ENCODE data around the gene CTDNEP1.

The CTDNEP1 gene

DNA sequence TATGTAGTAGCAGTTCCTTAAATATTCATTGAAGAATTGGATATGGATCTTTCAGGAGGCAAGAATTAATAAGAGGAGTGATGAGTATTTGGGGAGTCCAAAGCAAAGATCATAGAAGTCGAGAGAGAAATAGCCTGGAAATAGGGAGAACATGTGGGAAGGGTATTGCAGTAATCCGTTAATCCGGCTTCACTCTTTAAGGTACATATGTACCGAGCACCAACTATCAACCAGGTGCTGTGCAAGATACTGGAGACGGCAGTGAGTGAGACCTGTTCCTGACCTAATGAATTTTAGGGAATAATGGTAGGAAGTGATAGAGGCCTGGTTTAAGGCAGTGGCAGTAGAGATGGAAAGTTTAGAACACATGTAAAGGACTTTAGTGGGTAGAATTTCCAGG, 1.5 kb upstream of the CTDNEP1 start:
- H3K36me3 ChIP-seq (ENCODE audit: control insufficient read depth, low read length): peaks cover 62% of the 10 kb centered on the region

DNA sequence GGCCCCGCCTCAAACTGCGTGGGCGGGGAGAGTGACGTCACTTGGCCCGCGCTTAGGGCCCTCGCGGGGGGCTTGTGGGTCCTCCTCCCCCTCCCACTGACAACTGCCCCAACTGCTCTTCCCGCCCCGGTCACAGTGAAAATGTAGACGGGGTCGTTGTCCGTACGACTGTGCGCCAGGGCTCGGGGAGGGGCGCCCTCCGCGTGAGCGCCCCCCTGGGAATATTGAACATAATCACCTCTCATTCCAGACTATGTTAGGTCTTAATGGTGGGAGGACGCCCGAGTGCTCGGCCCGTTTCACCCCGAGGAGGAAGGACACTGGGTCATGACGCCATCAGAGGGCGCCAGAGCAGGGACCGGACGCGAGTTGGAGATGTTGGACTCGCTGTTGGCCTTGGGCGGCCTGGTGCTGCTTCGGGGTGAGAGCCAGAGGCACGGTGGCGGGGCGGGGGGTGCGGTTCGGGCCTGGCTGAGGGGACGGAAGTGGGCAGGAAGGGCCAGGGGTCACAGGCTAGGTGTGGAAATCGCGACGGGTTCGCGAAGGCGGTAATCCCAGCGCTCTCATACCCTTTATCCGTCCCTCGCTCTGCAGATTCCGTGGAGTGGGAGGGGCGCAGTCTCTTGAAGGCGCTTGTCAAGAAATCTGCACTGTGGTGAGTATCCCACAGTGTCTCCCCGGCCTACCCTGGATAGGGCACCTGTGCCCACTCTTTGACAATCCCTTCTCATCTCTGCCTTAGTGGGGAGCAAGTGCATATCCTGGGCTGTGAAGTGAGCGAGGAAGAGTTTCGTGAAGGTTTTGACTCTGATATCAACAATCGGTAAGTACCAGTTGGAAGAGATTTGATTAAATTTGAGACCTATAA, 876 bp upstream of the CTDNEP1 start, which contains the start of gene ELP5:
Gene ELP5, plus strand, starts transcription at position 40 of the 868 bp plus-strand sequence. Its CDS starts 336 bp downstream, at position 376.
- Histone ChIP-seq H3K9me2 (replicated peaks; ENCODE audit: control insufficient read depth, low read length) (no peaks in the 10 kb centered on the region), H3K36me3 (ENCODE audit: control insufficient read depth, low read length) (peaks cover 60% of the 10 kb centered on the region), H3K4me3 (ENCODE audit: low read length) (peak within 1 kb of the TSS; percentile 88), H3F3A (ENCODE audit: control insufficient read depth, insufficient read depth) (no peaks in the 10 kb centered on the region), H3K27me3 (ENCODE audit: control insufficient read depth, low read length) (no peaks in the 10 kb centered on the region), H4K20me1 (ENCODE audit: control insufficient read depth, insufficient read depth, low read depth, low read length) (peaks cover 13% of the 10 kb centered on the region; the same call in 1 of the 2 replicates), H3K4me1 (ENCODE audit: control insufficient read depth, low read length) (peaks cover 25% of the 10 kb centered on the region), H3K9me3 (ENCODE audit: control insufficient read depth, insufficient read depth, low read length) (no peaks in the 10 kb centered on the region), H3K79me2 (ENCODE audit: control insufficient read depth, low read length) (peaks cover 60% of the 10 kb centered on the region), H3K27ac (ENCODE audit: low read depth, low read length) (peak within 1 kb of the TSS; percentile 83), H3K4me2 (ENCODE audit: low read length) (peak within 1 kb of the TSS; percentile 97)
- TF ChIP-seq EZH2phosphoT487 (IDR thresholded peaks at IDR 0.05; ENCODE audit: borderline replicate concordance, low read length): no peak
- TF ChIP-seq, protein P1, sequence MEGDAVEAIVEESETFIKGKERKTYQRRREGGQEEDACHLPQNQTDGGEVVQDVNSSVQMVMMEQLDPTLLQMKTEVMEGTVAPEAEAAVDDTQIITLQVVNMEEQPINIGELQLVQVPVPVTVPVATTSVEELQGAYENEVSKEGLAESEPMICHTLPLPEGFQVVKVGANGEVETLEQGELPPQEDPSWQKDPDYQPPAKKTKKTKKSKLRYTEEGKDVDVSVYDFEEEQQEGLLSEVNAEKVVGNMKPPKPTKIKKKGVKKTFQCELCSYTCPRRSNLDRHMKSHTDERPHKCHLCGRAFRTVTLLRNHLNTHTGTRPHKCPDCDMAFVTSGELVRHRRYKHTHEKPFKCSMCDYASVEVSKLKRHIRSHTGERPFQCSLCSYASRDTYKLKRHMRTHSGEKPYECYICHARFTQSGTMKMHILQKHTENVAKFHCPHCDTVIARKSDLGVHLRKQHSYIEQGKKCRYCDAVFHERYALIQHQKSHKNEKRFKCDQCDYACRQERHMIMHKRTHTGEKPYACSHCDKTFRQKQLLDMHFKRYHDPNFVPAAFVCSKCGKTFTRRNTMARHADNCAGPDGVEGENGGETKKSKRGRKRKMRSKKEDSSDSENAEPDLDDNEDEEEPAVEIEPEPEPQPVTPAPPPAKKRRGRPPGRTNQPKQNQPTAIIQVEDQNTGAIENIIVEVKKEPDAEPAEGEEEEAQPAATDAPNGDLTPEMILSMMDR (IDR thresholded peaks at IDR 0.05; ENCODE audit: low read depth, low read length, poor library complexity, severe bottlenecking): peak; percentile 63

More for the DNA sequence above, 1.5 kb upstream of the CTDNEP1 start:
- H3F3A ChIP-seq (ENCODE audit: control insufficient read depth, insufficient read depth): no peaks in the 10 kb centered on the region
- peak overlapping the region; percentile 83; the same call in 1 of the 2 replicates for H3K27ac ChIP-seq (ENCODE audit: low read depth, low read length)
- peaks cover 25% of the 10 kb centered on the region for H3K4me1 ChIP-seq (ENCODE audit: control insufficient read depth, low read length)
- peak overlapping the region; percentile 77 for H3K4me2 ChIP-seq (ENCODE audit: low read length)
- peak overlapping the region; percentile 88 for H3K4me3 ChIP-seq (ENCODE audit: low read length)
- H3K79me2 ChIP-seq (ENCODE audit: control insufficient read depth, low read length): peaks cover 54% of the 10 kb centered on the region
- no peaks in the 10 kb centered on the region for H3K9me2 ChIP-seq (replicated peaks; ENCODE audit: control insufficient read depth, low read length)
- no peaks in the 10 kb centered on the region for H3K27me3 ChIP-seq (ENCODE audit: control insufficient read depth, low read length)
- H3K9me3 ChIP-seq (ENCODE audit: control insufficient read depth, insufficient read depth, low read length): no peaks in the 10 kb centered on the region
- peaks cover 13% of the 10 kb centered on the region; the same call in 1 of the 2 replicates for H4K20me1 ChIP-seq (ENCODE audit: control insufficient read depth, insufficient read depth, low read depth, low read length)
- TF ChIP-seq, protein P1 (IDR thresholded peaks at IDR 0.05; ENCODE audit: low read depth, low read length, poor library complexity, severe bottlenecking): no peak
- no peak for TF ChIP-seq EZH2phosphoT487 (IDR thresholded peaks at IDR 0.05; ENCODE audit: borderline replicate concordance, low read length)

DNA sequence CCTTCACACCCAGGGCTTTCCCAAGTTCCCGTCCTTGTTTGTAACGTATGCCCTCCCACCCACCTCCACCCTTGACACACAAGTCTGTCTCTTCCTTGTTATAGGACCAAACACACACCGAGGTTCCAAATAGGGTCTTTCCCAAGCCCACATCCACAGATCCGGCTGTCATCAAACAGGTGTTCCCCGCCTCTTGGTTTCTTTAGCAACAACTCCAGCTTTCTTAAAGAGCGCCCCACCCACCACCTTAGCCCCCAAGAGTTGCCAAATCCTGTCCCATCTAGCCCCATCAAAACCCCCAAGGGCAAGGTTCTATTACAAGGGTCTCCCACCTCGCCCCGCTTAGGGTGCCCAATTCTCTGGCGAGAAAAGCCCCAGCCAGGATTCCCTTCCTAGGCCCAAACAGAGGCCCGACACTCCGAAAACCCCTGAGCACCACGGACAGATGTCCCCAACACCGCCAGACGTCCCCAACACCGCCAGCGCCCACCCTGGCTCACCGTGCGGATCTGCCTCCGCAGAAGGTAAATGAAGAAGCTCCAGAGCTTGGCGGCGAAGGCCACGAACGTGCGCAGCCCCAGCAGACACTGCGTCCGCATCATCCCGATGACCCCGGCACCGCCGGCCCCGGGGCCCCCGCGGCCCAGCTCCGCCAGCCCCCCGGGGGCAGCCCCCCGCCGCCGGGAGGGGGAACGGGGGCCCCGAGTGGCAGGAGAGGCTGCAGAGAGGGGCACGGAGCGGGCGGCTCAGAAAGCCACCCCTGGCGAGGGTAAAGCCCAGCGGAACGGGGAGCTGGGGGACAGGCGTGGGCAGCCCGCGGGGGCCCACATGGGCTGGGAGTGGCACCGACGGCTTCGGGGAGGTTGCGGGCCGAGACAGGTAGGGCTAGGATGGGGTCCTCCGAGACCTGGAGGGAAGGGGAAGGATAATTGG, 573 bp downstream of the CTDNEP1 start:
- Histone ChIP-seq H3K27ac (ENCODE audit: low read depth, low read length) (peak overlapping the region; percentile 83), H3K4me3 (ENCODE audit: low read length) (peak overlapping the region; percentile 88), H3K4me2 (ENCODE audit: low read length) (peak overlapping the region; percentile 97), H3K36me3 (ENCODE audit: control insufficient read depth, low read length) (peaks cover 62% of the 10 kb centered on the region), H3K9me2 (replicated peaks; ENCODE audit: control insufficient read depth, low read length) (no peaks in the 10 kb centered on the region), H4K20me1 (ENCODE audit: control insufficient read depth, insufficient read depth, low read depth, low read length) (peaks cover 13% of the 10 kb centered on the region; the same call in 1 of the 2 replicates), H3F3A (ENCODE audit: control insufficient read depth, insufficient read depth) (peaks cover 9% of the 10 kb centered on the region), H3K4me1 (ENCODE audit: control insufficient read depth, low read length) (peaks cover 25% of the 10 kb centered on the region), H3K79me2 (ENCODE audit: control insufficient read depth, low read length) (peaks cover 75% of the 10 kb centered on the region), H3K27me3 (ENCODE audit: control insufficient read depth, low read length) (no peaks in the 10 kb centered on the region), H3K9me3 (ENCODE audit: control insufficient read depth, insufficient read depth, low read length) (no peaks in the 10 kb centered on the region)
- TF ChIP-seq, protein P1 (IDR thresholded peaks at IDR 0.05; ENCODE audit: low read depth, low read length, poor library complexity, severe bottlenecking): no peak
- TF ChIP-seq EZH2phosphoT487 (IDR thresholded peaks at IDR 0.05; ENCODE audit: borderline replicate concordance, low read length): no peak
